ENCODE results near the gene ZDHHC16.

DNA sequence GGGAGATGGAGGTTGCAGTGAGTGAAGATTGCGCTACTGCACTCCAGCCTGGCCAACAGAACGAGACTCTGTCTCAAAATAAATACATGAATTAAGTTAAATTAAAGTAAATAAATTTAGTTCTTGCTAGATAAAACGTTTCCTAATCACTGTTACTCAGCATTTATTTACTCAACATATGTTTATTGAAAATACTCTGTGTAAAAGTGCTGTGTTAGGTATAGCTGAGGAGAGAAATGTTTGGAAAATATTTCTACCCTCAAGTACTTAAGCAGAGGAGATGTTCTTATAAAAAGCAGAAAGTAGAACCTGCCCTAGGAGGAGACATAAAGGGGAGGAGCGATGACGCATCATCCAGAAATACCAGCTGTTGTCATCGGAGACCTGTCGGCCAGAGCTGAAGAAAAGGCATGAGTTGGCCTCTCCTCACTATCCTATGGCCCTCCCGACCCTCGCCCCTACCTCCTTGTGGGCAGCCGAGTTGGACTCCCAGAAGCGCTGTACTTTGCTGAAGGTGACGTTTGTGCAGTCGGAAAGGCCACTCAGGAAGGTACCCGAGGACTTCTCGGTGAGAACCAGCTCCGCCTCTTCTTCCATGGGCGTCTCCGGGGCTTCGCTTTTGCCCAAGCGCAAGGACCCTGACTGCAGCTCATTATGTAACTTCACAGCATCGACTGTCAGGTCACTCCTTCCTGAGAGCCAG, 46.0 kb upstream of the ZDHHC16 start:
- TF ChIP-seq POLR2A (IDR thresholded peaks at IDR 0.05; ENCODE audit: low read depth, low read length) (no peak), POLR2AphosphoS5 (IDR thresholded peaks at IDR 0.05; ENCODE audit: low read depth, low read length) (no peak), TAF1 (IDR thresholded peaks at IDR 0.05; ENCODE audit: borderline replicate concordance, low read depth, low read length) (no peak)
